A549 (cell line): Measurements from ENCODE around the gene VENTX. TPM values are rescaled to one million over a fixed set of nuclear protein-coding genes. Genes with fewer than 3 reads are reported as not detected.
A peak's percentile ranks its signal among the peaks of the same experiment; 100 is the strongest.

Source experiments
- ATAC-seq, 2 experiments: fragments of 200-7000 bp in 1 of 2; fragments of >200 bp in 1 of 2; cut with Nextera tagmentation in 1 of 2; cut with Tn5 transposase in 1 of 2; 3 replicates each; pipeline versions ENCODE4 v1.8.0 to v1.9.1; 2018 to 2020; ENCODE audit warnings: mild to moderate bottlenecking in 1 of 2, moderate library complexity in 1 of 2
- CTCF ChIA-PET: fragments of 300-600 bp; sonication (Branson Sonifier 250); formaldehyde crosslinking; extraction: SDS; loops from one replicate; lab custom pipeline; 2021; ENCODE audit warnings: antibody characterized with exemption, inconsistent platforms; lab: Yijun Ruan, JAX
- POLR2A ChIA-PET: fragments of 350-600 bp; formaldehyde crosslinking; extraction: SDS; loops from one replicate; lab custom pipeline; 2021; ENCODE audit warnings: antibody characterized with exemption, inconsistent platforms; lab: Yijun Ruan, JAX
- DNase-seq, 2 experiments: peaks; one replicate each; pipeline versions ENCODE4 v3.0.0 to v3.0.0-alpha.2; 2011 to 2016; ENCODE audit warnings: low read depth in 1 of 2, low spot score in 1 of 2
- FAIRE-seq: peaks from 2 replicates; lab custom pipeline; 2011; peaks lifted over from hg19 to GRCh38; lab: Jason Lieb, UNC
- H3K27ac ChIP-seq, 2 experiments: fragments of >200 bp; sonication (Bioruptor Twin); formaldehyde crosslinking; 3 replicates each; pipeline ENCODE4 v1.5.1; 2016 to 2017
- H3K4me1 ChIP-seq: fragments of >200 bp; sonication (Bioruptor Twin); formaldehyde crosslinking; 3 replicates; pipeline ENCODE4 v1.6.1; 2016
- H3K4me2 ChIP-seq: fragments of >200 bp; sonication (Bioruptor Twin); formaldehyde crosslinking; 3 replicates; pipeline ENCODE4 v1.6.1; 2016
- H3K4me3 ChIP-seq: fragments of >200 bp; sonication (Bioruptor Twin); formaldehyde crosslinking; 3 replicates; pipeline ENCODE4 v1.5.1; 2016
- H3K9me3 ChIP-seq: fragments of >200 bp; sonication (Bioruptor Twin); formaldehyde crosslinking; 3 replicates; pipeline ENCODE4 v1.6.1; 2016
- BHLHE40 ChIP-seq: IDR thresholded peaks from 2 replicates; pipeline ENCODE4 v1.6.1; 2012; ENCODE audit warnings: low read depth, low read length, inconsistent platforms
- CBX2 ChIP-seq: fragments of 200-600 bp; sonication (generic); IDR thresholded peaks from 2 replicates; pipeline ENCODE4 v1.6.1; 2016; ENCODE audit warnings: low read depth, mild to moderate bottlenecking, borderline replicate concordance
- CHD2 ChIP-seq: fragments of 150-350 bp; IDR thresholded peaks from 2 replicates; pipeline ENCODE4 v1.6.1; 2014; ENCODE audit warnings: low read length; ENCODE audit not compliant: partially characterized antibody
- CHD4 ChIP-seq: fragments of 200-600 bp; sonication (generic); IDR thresholded peaks from 2 replicates; pipeline ENCODE4 v1.6.1; 2016; ENCODE audit warnings: antibody characterized with exemption, mild to moderate bottlenecking, borderline replicate concordance
- FOSB ChIP-seq: fragments of 250-450 bp; sonication (Bioruptor Pico); IDR thresholded peaks from 2 replicates; pipeline ENCODE4 v1.5.0; 2020; ENCODE audit warnings: mild to moderate bottlenecking, moderate library complexity
- FOSL2 ChIP-seq, 2 experiments: fragments of 450-650 bp in 1 of 2; fragments of >200 bp in 1 of 2; sonication (Bioruptor Twin) in 1 of 2; formaldehyde crosslinking; IDR thresholded peaks; 2 replicates each; pipeline versions ENCODE4 v1.5.0 to v1.6.1; 2016 to 2020; ENCODE audit warnings: mild to moderate bottlenecking in 1 of 2, moderate library complexity in 1 of 2
- GATA3 ChIP-seq: IDR thresholded peaks from 2 replicates; pipeline ENCODE4 v1.6.1; 2012; ENCODE audit warnings: borderline replicate concordance
- HDAC2 ChIP-seq: fragments of 200-600 bp; sonication (generic); IDR thresholded peaks from 2 replicates; pipeline ENCODE4 v1.6.1; 2016
- HES2 ChIP-seq: fragments of >200 bp; sonication (Bioruptor Twin); formaldehyde crosslinking; IDR thresholded peaks from 2 replicates; pipeline ENCODE4 v1.6.1; 2016
- HOXB5 ChIP-seq: fragments of 250-450 bp; sonication (Bioruptor Pico); IDR thresholded peaks from 2 replicates; pipeline ENCODE4 v1.5.0; 2020; ENCODE audit warnings: mild to moderate bottlenecking, moderate library complexity
- KDM5A ChIP-seq: fragments of 200-600 bp; sonication (generic); IDR thresholded peaks from 2 replicates; pipeline ENCODE4 v1.6.1; 2016; ENCODE audit warnings: antibody characterized with exemption, mild to moderate bottlenecking
- MAX ChIP-seq: IDR thresholded peaks from 2 replicates; pipeline ENCODE4 v1.6.1; 2012
- NFE2L2 ChIP-seq: fragments of 150-350 bp; conservative IDR thresholded peaks from 2 replicates; pipeline ENCODE4 v1.6.1; 2014; ENCODE audit warnings: low read length
- RCOR1 ChIP-seq: fragments of 150-350 bp; IDR thresholded peaks from 2 replicates; pipeline ENCODE4 v1.6.1; 2014; ENCODE audit warnings: antibody characterized with exemption, low read length, low read depth
- REST ChIP-seq: fragments of 200-600 bp; sonication (generic); IDR thresholded peaks from 2 replicates; pipeline ENCODE4 v1.6.1; 2016; ENCODE audit warnings: antibody characterized with exemption, mild to moderate bottlenecking, moderate library complexity
- SMC3 ChIP-seq: fragments of >200 bp; sonication (Bioruptor Twin); formaldehyde crosslinking; IDR thresholded peaks from 3 replicates; pipeline ENCODE4 v1.6.1; 2018; ENCODE audit warnings: inconsistent platforms
- SREBF2 ChIP-seq: fragments of 450-650 bp; IDR thresholded peaks from 2 replicates; pipeline ENCODE4 v1.6.1; 2014; ENCODE audit warnings: mild to moderate bottlenecking, moderate library complexity
- ZFP36 ChIP-seq: fragments of 450-650 bp; IDR thresholded peaks from 2 replicates; pipeline ENCODE4 v1.6.1; 2014; ENCODE audit warnings: borderline replicate concordance; ENCODE audit not compliant: partially characterized antibody
- ZNF302 ChIP-seq: fragments of 250-450 bp; sonication (Bioruptor Pico); IDR thresholded peaks from 2 replicates; pipeline ENCODE4 v1.9.0; 2021; ENCODE audit warnings: inconsistent platforms, mild to moderate bottlenecking, moderate library complexity
- WGBS: methylation state at CpG from one replicate; pipeline ENCODE4 v1.1.6; 2017; ENCODE audit errors: missing lambda C conversion rate; 5-methylcytosine and 5-hydroxymethylcytosine counted together
- polyA plus RNA-seq, 4 experiments: library from polyadenylated mRNA; depleted of rRNA in 3 of 4; stranded (reverse); fragments of >200 nt; fragmentation: RNase III in 1 of 4; extraction: RNeasy Plus Mini Kit Qiagen cat#74134 plus additional on column Dnase treatment in 1 of 4; gene quantifications; 2 replicates in 3 of 4; 3 replicates in 1 of 4; pipeline ENCODE4 v1.2.3, GENCODE V29; 2011 to 2017

The VENTX gene
- polyA plus RNA-seq, 2 of the 4 experiments (the other 2 are of a cell fraction) = not detected

GRCh38 chr10:133230387-133231195 lies 7.1 kb upstream of the VENTX start:
- ChIA-PET CTCF (no interaction called here), POLR2A (no interaction called here)
- TF ChIP-seq HDAC2 (no peak), SREBF2 (no peak), ZNF302 (CRISPR knock-in tag) (no peak), CHD2 (no peak), CBX2 (no peak), BHLHE40 (no peak), HES2 (no peak), NFE2L2 (no peak), HOXB5 (CRISPR knock-in tag) (no peak), RCOR1 (no peak), REST (no peak), ZFP36 (no peak), CHD4 (no peak)
- peak in 1 of 2 experiments; percentile 25; a peak in 1 of 6 replicates for ATAC-seq
- peak in 1 of 2 experiments; percentile 48 for DNase-seq
- H3K27ac ChIP-seq = peak overlapping the region in 1 of 2 experiments; percentile 37; a peak in 2 of 6 replicates
- H3K4me3 ChIP-seq = peak overlapping the region; percentile 37
- no peaks in the 10 kb centered on the region; the same call in 2 of the 3 replicates for H3K4me1 ChIP-seq
- H3K9me3 ChIP-seq = no peaks in the 10 kb centered on the region
- no peak for FAIRE-seq
- 67% methylated on average over 9 of the region's 122 CpGs for WGBS
- peak overlapping the region; percentile 86 for H3K4me2 ChIP-seq

GRCh38 chr10:133231244-133231945 lies 6.3 kb upstream of the VENTX start:
- H3K9me3 ChIP-seq = no peaks in the 10 kb centered on the region
- H3K4me1 ChIP-seq = peaks cover 5% of the 10 kb centered on the region
- CTCF ChIA-PET = no interaction called here
- no peak overlapping the region for H3K4me3 ChIP-seq
- ATAC-seq = no peak
- TF ChIP-seq HES2 (no peak), HDAC2 (no peak)
- TF ChIP-seq, all 56 proteins: peak for 0
- WGBS = 40% methylated on average over 37 of the region's 44 CpGs
- no peak for FAIRE-seq
- DNase-seq = no peak
- H3K4me2 ChIP-seq = no peak overlapping the region; the same call in 2 of the 3 replicates
- POLR2A ChIA-PET = no interaction called here
- H3K27ac ChIP-seq = no peak overlapping the region

- FAIRE-seq (no peak), DNase-seq (no peak), ATAC-seq (no peak)
- WGBS = 58% methylated on average over 8 of the region's 11 CpGs
- CTCF ChIA-PET = no interaction called here
- H3K4me2 ChIP-seq = no peak overlapping the region
- no peak overlapping the region for H3K27ac ChIP-seq
- no peaks in the 10 kb centered on the region for H3K9me3 ChIP-seq
- POLR2A ChIA-PET = no interaction called here
- no peak overlapping the region for H3K4me3 ChIP-seq
- H3K4me1 ChIP-seq = peaks cover 11% of the 10 kb centered on the region
- TF ChIP-seq CBX2 (no peak), MAX (no peak), GATA3 (no peak), KDM5A (no peak), REST (no peak), HDAC2 (no peak), SREBF2 (no peak), FOSB (no peak), SMC3 (no peak), FOSL2 (IDR thresholded peaks at IDR 0.05) (no peak), FOSL2 (CRISPR knock-in tag; IDR thresholded peaks at IDR 0.05) (no peak)
Measured at GRCh38 chr10:133231946-133232574, 5.6 kb upstream of the VENTX start.
